Neural cell (in vitro differentiated cells): ENCODE data around the gene GDPD2. TPM values are rescaled to one million over a fixed set of nuclear protein-coding genes. Genes with fewer than 3 reads are reported as not detected.

Source experiments
- H2AFZ ChIP-seq: fragments of 200-600, 300-800 bp; sonication (generic), shearing (Covaris generic); 2 replicates; pipeline ENCODE4 v1.6.0; 2014; ENCODE audit warnings: low read depth, mild to moderate bottlenecking, antibody characterized with exemption, low read length, moderate library complexity
- H3F3A ChIP-seq: fragments of 200-600 bp; shearing (Covaris generic); 2 replicates; pipeline ENCODE4 v1.6.1; 2016; ENCODE audit warnings: mild to moderate bottlenecking, moderate library complexity, mixed read lengths, antibody characterized with exemption, low read length; ENCODE audit not compliant: insufficient read depth, poor library complexity, severe bottlenecking
- H3K27ac ChIP-seq: fragments of 200-600, 300-800 bp; sonication (generic), shearing (Covaris generic); 2 replicates; pipeline ENCODE4 v1.5.1; 2014; ENCODE audit warnings: mild to moderate bottlenecking, low read length, moderate library complexity
- H3K27me3 ChIP-seq: fragments of 300-800, 200-600 bp; sonication (generic), shearing (Covaris generic); 2 replicates; pipeline ENCODE4 v1.6.0; 2014; ENCODE audit warnings: mild to moderate bottlenecking, low read depth, low read length, moderate library complexity; ENCODE audit not compliant: insufficient read depth
- H3K36me3 ChIP-seq: fragments of 300-800, 200-600 bp; sonication (generic), shearing (Covaris generic); 2 replicates; pipeline ENCODE4 v1.5.1; 2014; ENCODE audit warnings: mild to moderate bottlenecking, antibody characterized with exemption, low read length, moderate library complexity; ENCODE audit not compliant: insufficient read depth
- H3K4me2 ChIP-seq: fragments of 300-800, 200-600 bp; sonication (generic), shearing (Covaris generic); 2 replicates; pipeline ENCODE4 v1.6.0; 2014; ENCODE audit warnings: mild to moderate bottlenecking, low read length
- H3K4me3 ChIP-seq: fragments of 300-800, 200-600 bp; sonication (generic), shearing (Covaris generic); 2 replicates; pipeline ENCODE4 v1.5.1; 2014; ENCODE audit warnings: mild to moderate bottlenecking, low read length, moderate library complexity
- H3K79me2 ChIP-seq: fragments of 200-600 bp; shearing (Covaris generic); replicated peaks from 2 replicates; pipeline ENCODE4 v1.6.0; 2014; ENCODE audit warnings: mild to moderate bottlenecking, low read length, moderate library complexity; ENCODE audit not compliant: insufficient read depth
- H3K9ac ChIP-seq: fragments of 300-800, 200-600 bp; sonication (generic), shearing (Covaris generic); 2 replicates; pipeline ENCODE4 v1.6.1; 2016; ENCODE audit warnings: mild to moderate bottlenecking, low read length, mixed read lengths
- H3K9me2 ChIP-seq: fragments of 200-600 bp; shearing (Covaris generic); 2 replicates; pipeline ENCODE4 v1.6.1; 2016; ENCODE audit warnings: mild to moderate bottlenecking, low read length, mixed read lengths; ENCODE audit not compliant: insufficient read depth
- H3K9me3 ChIP-seq: fragments of 200-600, 300-800 bp; sonication (generic), shearing (Covaris generic); 2 replicates; pipeline ENCODE4 v1.6.1; 2016; ENCODE audit warnings: mild to moderate bottlenecking, mixed run types, low read length, moderate library complexity, mixed read lengths
- H4K20me1 ChIP-seq: fragments of 200-600 bp; shearing (Covaris generic); 2 replicates; pipeline ENCODE4 v1.6.1; 2016; ENCODE audit warnings: mild to moderate bottlenecking, mixed run types; ENCODE audit not compliant: insufficient read depth
- EP300 ChIP-seq: fragments of 450-650 bp; conservative IDR thresholded peaks from 2 replicates; pipeline ENCODE4 v1.6.1; 2014; ENCODE audit warnings: antibody characterized with exemption, mild to moderate bottlenecking, moderate library complexity; ENCODE audit not compliant: poor library complexity, severe bottlenecking
- EZH2 ChIP-seq: fragments of 200-600, 300-800 bp; shearing (Covaris generic), sonication (generic); IDR thresholded peaks from 2 replicates; pipeline ENCODE4 v1.6.1; 2014; ENCODE audit warnings: antibody characterized with exemption, low read length, borderline replicate concordance, mild to moderate bottlenecking; ENCODE audit not compliant: insufficient read depth, poor library complexity, severe bottlenecking
- MXI1 ChIP-seq: fragments of 450-650 bp; conservative IDR thresholded peaks from 2 replicates; pipeline ENCODE4 v1.6.1; 2014; ENCODE audit warnings: antibody characterized with exemption, mild to moderate bottlenecking; ENCODE audit not compliant: poor library complexity, severe bottlenecking
- POLR2AphosphoS5 ChIP-seq: IDR thresholded peaks from 2 replicates; pipeline ENCODE4 v1.6.1; 2012
- RAD21 ChIP-seq: fragments of 450-650 bp; conservative IDR thresholded peaks from 2 replicates; pipeline ENCODE4 v1.6.1; 2014; ENCODE audit warnings: antibody characterized with exemption, mild to moderate bottlenecking, moderate library complexity
- SMC3 ChIP-seq: fragments of 450-650 bp; conservative IDR thresholded peaks from 2 replicates; pipeline ENCODE4 v1.6.1; 2014; ENCODE audit warnings: antibody characterized with exemption, mild to moderate bottlenecking, moderate library complexity; ENCODE audit not compliant: poor library complexity
- TAF1 ChIP-seq: IDR thresholded peaks from 2 replicates; pipeline ENCODE4 v1.6.1; 2012; ENCODE audit warnings: low read depth
- polyA plus RNA-seq: library from polyadenylated mRNA; depleted of rRNA; stranded (reverse); fragments of >200 nt; gene quantifications from 2 replicates; pipeline ENCODE4 v1.2.3, GENCODE V29; 2014
- TF ChIP-seq, protein P1 (sequence below): IDR thresholded peaks from 2 replicates; pipeline ENCODE4 v1.6.1; 2012; ENCODE audit warnings: borderline replicate concordance
- TF ChIP-seq, protein P2 (sequence below): fragments of 450-650 bp; IDR thresholded peaks from 2 replicates; pipeline ENCODE4 v1.5.1; 2014; ENCODE audit warnings: antibody characterized with exemption, mild to moderate bottlenecking, moderate library complexity; ENCODE audit not compliant: poor library complexity, severe bottlenecking

The GDPD2 gene
- polyA plus RNA-seq, 1 donor from 2014 or later = not detected

DNA sequence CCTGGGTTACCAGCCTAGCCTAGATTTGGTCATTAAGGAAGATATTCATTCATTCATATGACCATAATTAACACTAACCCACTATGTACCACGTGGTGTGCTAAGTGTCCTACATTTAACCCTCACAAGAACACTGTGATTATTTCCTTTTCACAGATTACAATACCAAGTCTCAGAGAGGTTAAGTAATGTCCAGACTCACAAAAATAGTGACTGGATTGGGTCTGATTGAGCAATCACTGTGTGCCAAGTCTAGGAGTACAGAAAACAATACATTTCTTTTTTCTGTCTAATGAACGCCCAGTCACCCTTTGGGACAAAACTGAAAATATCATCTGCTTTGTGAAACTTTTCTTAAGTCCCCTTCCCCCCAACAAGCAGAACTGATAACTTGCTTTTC lies 13.9 kb downstream of the GDPD2 start:
- Histone ChIP-seq H3K9ac (no peak overlapping the region), H3K27ac (no peak overlapping the region), H3F3A (no peaks in the 10 kb centered on the region), H4K20me1 (no peaks in the 10 kb centered on the region), H3K79me2 (no peaks in the 10 kb centered on the region), H3K9me3 (no peaks in the 10 kb centered on the region), H3K27me3 (no peaks in the 10 kb centered on the region), H3K36me3 (no peaks in the 10 kb centered on the region), H3K4me2 (no peak overlapping the region), H2AFZ (no peak overlapping the region), H3K4me3 (no peak overlapping the region), H3K9me2 (no peaks in the 10 kb centered on the region)
- TF ChIP-seq EZH2 (no peak), POLR2AphosphoS5 (no peak), RAD21 (no peak), EP300 (no peak), SMC3 (no peak), MXI1 (no peak), TAF1 (no peak)
- TF ChIP-seq, protein P1, sequence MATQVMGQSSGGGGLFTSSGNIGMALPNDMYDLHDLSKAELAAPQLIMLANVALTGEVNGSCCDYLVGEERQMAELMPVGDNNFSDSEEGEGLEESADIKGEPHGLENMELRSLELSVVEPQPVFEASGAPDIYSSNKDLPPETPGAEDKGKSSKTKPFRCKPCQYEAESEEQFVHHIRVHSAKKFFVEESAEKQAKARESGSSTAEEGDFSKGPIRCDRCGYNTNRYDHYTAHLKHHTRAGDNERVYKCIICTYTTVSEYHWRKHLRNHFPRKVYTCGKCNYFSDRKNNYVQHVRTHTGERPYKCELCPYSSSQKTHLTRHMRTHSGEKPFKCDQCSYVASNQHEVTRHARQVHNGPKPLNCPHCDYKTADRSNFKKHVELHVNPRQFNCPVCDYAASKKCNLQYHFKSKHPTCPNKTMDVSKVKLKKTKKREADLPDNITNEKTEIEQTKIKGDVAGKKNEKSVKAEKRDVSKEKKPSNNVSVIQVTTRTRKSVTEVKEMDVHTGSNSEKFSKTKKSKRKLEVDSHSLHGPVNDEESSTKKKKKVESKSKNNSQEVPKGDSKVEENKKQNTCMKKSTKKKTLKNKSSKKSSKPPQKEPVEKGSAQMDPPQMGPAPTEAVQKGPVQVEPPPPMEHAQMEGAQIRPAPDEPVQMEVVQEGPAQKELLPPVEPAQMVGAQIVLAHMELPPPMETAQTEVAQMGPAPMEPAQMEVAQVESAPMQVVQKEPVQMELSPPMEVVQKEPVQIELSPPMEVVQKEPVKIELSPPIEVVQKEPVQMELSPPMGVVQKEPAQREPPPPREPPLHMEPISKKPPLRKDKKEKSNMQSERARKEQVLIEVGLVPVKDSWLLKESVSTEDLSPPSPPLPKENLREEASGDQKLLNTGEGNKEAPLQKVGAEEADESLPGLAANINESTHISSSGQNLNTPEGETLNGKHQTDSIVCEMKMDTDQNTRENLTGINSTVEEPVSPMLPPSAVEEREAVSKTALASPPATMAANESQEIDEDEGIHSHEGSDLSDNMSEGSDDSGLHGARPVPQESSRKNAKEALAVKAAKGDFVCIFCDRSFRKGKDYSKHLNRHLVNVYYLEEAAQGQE = no peak
- TF ChIP-seq, protein P2, sequence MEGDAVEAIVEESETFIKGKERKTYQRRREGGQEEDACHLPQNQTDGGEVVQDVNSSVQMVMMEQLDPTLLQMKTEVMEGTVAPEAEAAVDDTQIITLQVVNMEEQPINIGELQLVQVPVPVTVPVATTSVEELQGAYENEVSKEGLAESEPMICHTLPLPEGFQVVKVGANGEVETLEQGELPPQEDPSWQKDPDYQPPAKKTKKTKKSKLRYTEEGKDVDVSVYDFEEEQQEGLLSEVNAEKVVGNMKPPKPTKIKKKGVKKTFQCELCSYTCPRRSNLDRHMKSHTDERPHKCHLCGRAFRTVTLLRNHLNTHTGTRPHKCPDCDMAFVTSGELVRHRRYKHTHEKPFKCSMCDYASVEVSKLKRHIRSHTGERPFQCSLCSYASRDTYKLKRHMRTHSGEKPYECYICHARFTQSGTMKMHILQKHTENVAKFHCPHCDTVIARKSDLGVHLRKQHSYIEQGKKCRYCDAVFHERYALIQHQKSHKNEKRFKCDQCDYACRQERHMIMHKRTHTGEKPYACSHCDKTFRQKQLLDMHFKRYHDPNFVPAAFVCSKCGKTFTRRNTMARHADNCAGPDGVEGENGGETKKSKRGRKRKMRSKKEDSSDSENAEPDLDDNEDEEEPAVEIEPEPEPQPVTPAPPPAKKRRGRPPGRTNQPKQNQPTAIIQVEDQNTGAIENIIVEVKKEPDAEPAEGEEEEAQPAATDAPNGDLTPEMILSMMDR = no peak

DNA sequence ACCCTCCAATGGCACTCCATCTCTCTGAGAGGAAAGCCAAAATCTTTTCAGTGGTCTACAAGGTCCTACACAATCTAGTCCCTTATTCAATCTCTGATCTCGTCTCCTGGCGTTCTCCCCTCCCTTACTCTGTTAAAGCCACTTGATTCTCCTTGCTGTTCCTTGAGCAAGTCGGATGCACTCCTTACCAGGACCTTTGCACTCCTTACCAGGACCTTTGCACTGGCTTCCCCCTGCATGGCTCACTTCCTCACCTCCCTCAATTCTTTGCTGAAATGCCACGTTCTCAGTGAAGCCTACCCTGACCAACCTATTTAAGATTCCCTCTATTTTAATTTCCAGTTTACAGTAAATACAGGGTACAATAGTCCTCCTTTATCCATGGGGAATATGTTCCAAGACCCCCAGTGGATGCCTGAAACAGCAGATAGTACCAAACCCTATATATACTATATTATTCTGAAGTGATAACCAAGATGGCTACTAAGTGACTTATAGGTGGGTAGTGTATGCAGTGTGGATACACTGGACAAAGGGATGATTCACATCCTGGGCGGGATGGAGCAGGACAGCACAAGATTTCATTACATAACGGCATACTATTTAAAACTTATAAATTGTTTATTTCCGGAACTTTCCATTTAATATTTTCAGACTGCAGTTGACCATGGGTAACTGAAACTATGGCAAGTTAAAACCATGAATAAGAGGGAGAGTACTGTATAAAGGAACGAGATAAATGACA lies 15.0 kb downstream of the GDPD2 start:
- no peak overlapping the region for H2AFZ ChIP-seq

More for the DNA sequence above, 15.0 kb downstream of the GDPD2 start:
- no peak overlapping the region for H3K27ac ChIP-seq
- H3K9ac ChIP-seq = no peak overlapping the region
- no peaks in the 10 kb centered on the region for H4K20me1 ChIP-seq
- no peaks in the 10 kb centered on the region for H3K36me3 ChIP-seq
- H3K4me3 ChIP-seq = no peak overlapping the region
- H3K27me3 ChIP-seq = no peaks in the 10 kb centered on the region
- H3K4me2 ChIP-seq = no peak overlapping the region
- TF ChIP-seq RAD21 = no peak
- no peak for TF ChIP-seq POLR2AphosphoS5
- TF ChIP-seq, protein P2 = no peak
- TF ChIP-seq SMC3 = no peak
- TF ChIP-seq, protein P1 = no peak
- TF ChIP-seq EP300 = no peak
- TF ChIP-seq MXI1 = no peak
- TF ChIP-seq EZH2 = no peak
- TF ChIP-seq TAF1 = no peak
- no peaks in the 10 kb centered on the region for H3K9me3 ChIP-seq
- no peaks in the 10 kb centered on the region for H3F3A ChIP-seq
- H3K79me2 ChIP-seq = no peaks in the 10 kb centered on the region
- H3K9me2 ChIP-seq = no peaks in the 10 kb centered on the region
